ENCODE measurements around the gene ZNF28. TPM values are rescaled to one million over a fixed set of nuclear protein-coding genes. Genes with fewer than 3 reads are reported as not detected.
"Not testable (repeated sequence)": the region's sequence is repeated elsewhere in the genome, so short reads cannot be mapped to it uniquely, and the experiment has no call there.

The ZNF28 gene
- total and polyA plus RNA-seq, 2 of the 4 experiments (the other 2 are of a cell fraction): 4.4 to 24.7 TPM

GRCh38 chr19:52789440-52789839 lies 32.0 kb downstream of the ZNF28 start:
- H2BK20ac ChIP-seq (ENCODE audit: low read depth, low read length): no peak overlapping the region
- DNase-seq: no peak
- 0 out of 2 replicates have a peak, but pooled peaks cover 1% of the 10 kb centered on the region for H3K4me1 ChIP-seq (ENCODE audit: control insufficient read depth, insufficient read depth, low read length)
- ATAC-seq (ENCODE audit: low read depth): no peak
- TF ChIP-seq NFE2L2 (IDR thresholded peaks at IDR 0.05; ENCODE audit: low read depth, low read length) (no peak), MXI1 (IDR thresholded peaks at IDR 0.05; ENCODE audit: borderline replicate concordance, low read depth, low read length) (no peak), CHD1 (IDR thresholded peaks at IDR 0.05; ENCODE audit: low read depth, low read length) (no peak)
- WGBS, 2 experiments (ENCODE audit: extremely low coverage in 2 of 2, insufficient read length in 1 of 2): no CpG with 5 or more reads among the region's 6 CpGs
- no peaks in the 10 kb centered on the region for H3K79me1 ChIP-seq (ENCODE audit: low read depth in 1 of 2, low read length in 2 of 2)
- H4K5ac ChIP-seq (ENCODE audit: low read depth, low read length): no peak overlapping the region
- no peak overlapping the region for H3K4me3 ChIP-seq (ENCODE audit: insufficient read depth, low read depth, low read length)
- no peak overlapping the region for H4K91ac ChIP-seq (ENCODE audit: insufficient read depth, low read depth, low read length)
- H3K18ac ChIP-seq (ENCODE audit: low read depth, low read length): no peak overlapping the region
- CTCF ChIA-PET: no interaction called here
- H2BK5ac ChIP-seq (ENCODE audit: low read depth, low read length, poor library complexity, severe bottlenecking): no peak overlapping the region
- no peaks in the 10 kb centered on the region for H3K9me1 ChIP-seq (ENCODE audit: insufficient read depth, low read length)
- H2AK5ac ChIP-seq (ENCODE audit: low read depth, low read length): no peak overlapping the region
- intact Hi-C loops (cut with micrococcal nuclease) (loop anchor here (5.0 kb wide), 1 partner anchor 173 kb away; the partner anchor contains the start of gene ZNF816), dilution Hi-C loops (cut with HindIII; ENCODE audit: low sequenced_read_pairs, unreplicated experiment) (no loop called here), in situ Hi-C loops (cut with MboI; ENCODE audit: low sequenced_read_pairs) (no loop called here)
- no peak overlapping the region for H2BK15ac ChIP-seq (ENCODE audit: low read depth, low read length)
- no peak overlapping the region for H3K56ac ChIP-seq (ENCODE audit: extremely low read depth, insufficient read depth, low read length)
- H3K23ac ChIP-seq (ENCODE audit: low read depth, low read length): no peak overlapping the region
- H3K14ac ChIP-seq (replicated peaks; ENCODE audit: low read depth, low read length): no peak overlapping the region
- no peak overlapping the region for H2BK120ac ChIP-seq (ENCODE audit: low read depth, low read length)
- peaks cover 14% of the 10 kb centered on the region for H3K9me3 ChIP-seq (ENCODE audit: control insufficient read depth, insufficient read depth, low read length)
- no peaks in the 10 kb centered on the region for H3K27me3 ChIP-seq (ENCODE audit: control insufficient read depth, insufficient read depth, low read length)
- H3K9ac ChIP-seq (ENCODE audit: low read depth, low read length): no peak overlapping the region
- no peak overlapping the region for H3K4ac ChIP-seq (ENCODE audit: low read depth, low read length)
- H3K36me3 ChIP-seq (ENCODE audit: control insufficient read depth, insufficient read depth, low read length): no peaks in the 10 kb centered on the region
- H4K8ac ChIP-seq (ENCODE audit: low read depth in 2 of 2, low read length in 2 of 2): no peak overlapping the region
- BruUV-seq (replicated peaks): no TSS peak
- no peak overlapping the region for H2AK9ac ChIP-seq (replicated peaks; ENCODE audit: low read depth, low read length, poor library complexity)
- no peaks in the 10 kb centered on the region for H4K20me1 ChIP-seq (ENCODE audit: insufficient read depth, low read length)
- H3K27ac ChIP-seq (ENCODE audit: insufficient read depth, low read length): no peak overlapping the region
- no peak overlapping the region for H2AFZ ChIP-seq (replicated peaks; ENCODE audit: low read length, poor library complexity)
- POLR2A ChIA-PET (ENCODE audit: unreplicated experiment): no interaction called here
- H3K4me2 ChIP-seq (ENCODE audit: low read depth, low read length): no peak overlapping the region

- Histone ChIP-seq H3K27ac (ENCODE audit: insufficient read depth, low read length) (0 out of 2 replicates have a peak within 1 kb of the TSS, but pooled peaks have one; percentile 32), H3K18ac (ENCODE audit: low read depth, low read length) (peak within 1 kb of the TSS; percentile 48; the same call in 1 of the 2 replicates), H4K5ac (ENCODE audit: low read depth, low read length) (peak within 1 kb of the TSS; percentile 65; the same call in 1 of the 2 replicates), H3K4me2 (ENCODE audit: low read depth, low read length) (peak within 1 kb of the TSS; percentile 85), H3K4me3 (ENCODE audit: insufficient read depth, low read depth, low read length) (peak within 1 kb of the TSS; percentile 86), H4K8ac (ENCODE audit: low read depth in 2 of 2, low read length in 2 of 2) (peak within 1 kb of the TSS; percentile 55 to 81; a peak in 3 of 4 replicates), H3K23ac (ENCODE audit: low read depth, low read length) (peak within 1 kb of the TSS; percentile 83), H2AK9ac (replicated peaks; ENCODE audit: low read depth, low read length, poor library complexity) (peak within 1 kb of the TSS; percentile 89), H3K9ac (ENCODE audit: low read depth, low read length) (peak within 1 kb of the TSS; percentile 84), H3K14ac (replicated peaks; ENCODE audit: low read depth, low read length) (0 out of 2 replicates have a peak within 1 kb of the TSS, but pooled peaks have one; percentile 34), H2AFZ (replicated peaks; ENCODE audit: low read length, poor library complexity) (peak within 1 kb of the TSS; percentile 97)
- H4K20me1 ChIP-seq (ENCODE audit: insufficient read depth, low read length); H2BK20ac ChIP-seq (ENCODE audit: low read depth, low read length); in situ Hi-C loops (cut with MboI; ENCODE audit: low sequenced_read_pairs); H3K9me3 ChIP-seq (ENCODE audit: control insufficient read depth, insufficient read depth, low read length); POLR2A ChIA-PET (ENCODE audit: unreplicated experiment); H4K91ac ChIP-seq (ENCODE audit: insufficient read depth, low read depth, low read length); H3K36me3 ChIP-seq (ENCODE audit: control insufficient read depth, insufficient read depth, low read length); H3K79me1 ChIP-seq (ENCODE audit: low read depth in 1 of 2, low read length in 2 of 2); H3K56ac ChIP-seq (ENCODE audit: extremely low read depth, insufficient read depth, low read length); H2AK5ac ChIP-seq (ENCODE audit: low read depth, low read length); H3K4ac ChIP-seq (ENCODE audit: low read depth, low read length); H3K27me3 ChIP-seq (ENCODE audit: control insufficient read depth, insufficient read depth, low read length); H2BK120ac ChIP-seq (ENCODE audit: low read depth, low read length); CTCF ChIA-PET; BruUV-seq (replicated peaks); H2BK15ac ChIP-seq (ENCODE audit: low read depth, low read length); dilution Hi-C loops (cut with HindIII; ENCODE audit: low sequenced_read_pairs, unreplicated experiment); H3K4me1 ChIP-seq (ENCODE audit: control insufficient read depth, insufficient read depth, low read length); H3K9me1 ChIP-seq (ENCODE audit: insufficient read depth, low read length); H2BK5ac ChIP-seq (ENCODE audit: low read depth, low read length, poor library complexity, severe bottlenecking): not testable (repeated sequence)
- WGBS, 2 experiments (ENCODE audit: extremely low coverage in 2 of 2, insufficient read length in 1 of 2): 4% methylated on average over 13 of the region's 47 CpGs; no CpG with 5 or more reads in 1 of the 2 experiments
- ATAC-seq (ENCODE audit: low read depth) (peak; percentile 99), DNase-seq (peak; percentile 48)
- intact Hi-C loops (cut with micrococcal nuclease): loop anchor here (5.0 kb wide), 1 partner anchor 176 kb away; the partner anchor contains the start of gene ZNF816
Observed at GRCh38 chr19:52786464-52787354, 34.7 kb downstream of the ZNF28 start, which contains the start of gene ZNF600. Gene ZNF600, minus strand, starts transcription at chr19:52786791. Its CDS starts 7,903 bp downstream, at chr19:52778888.
